SK-N-MC (cell line): ENCODE data around the gene JADE1.

Experiments used
- EZH2 ChIP-seq: fragments of 200-600 bp; sonication (generic); IDR thresholded peaks from one replicate; pipeline ENCODE4 v1.6.1; 2017; ENCODE audit warnings: antibody characterized with exemption
- FOXP2 ChIP-seq: optimal IDR thresholded peaks from 2 replicates; pipeline ENCODE3; 2011; ENCODE audit warnings: mild to moderate bottlenecking, moderate library complexity; ENCODE audit not compliant: insufficient read depth; ENCODE audit errors: extremely low read length, control extremely low read depth
- POLR2AphosphoS5 ChIP-seq: IDR thresholded peaks from 2 replicates; pipeline ENCODE4 v1.6.1; 2012; ENCODE audit warnings: mild to moderate bottlenecking, low read depth, low read length, borderline replicate concordance

- no peak for TF ChIP-seq EZH2
- TF ChIP-seq POLR2AphosphoS5 = no peak
- no peak for TF ChIP-seq FOXP2
These were observed 901 bp downstream of the JADE1 start for GRCh38 chr4:128810331-128810870.
